KOPT-K1 (cell line): ENCODE data around the gene ADCY6.
"Not testable (repeated sequence)": the region's sequence is repeated elsewhere in the genome, so short reads cannot be mapped to it uniquely, and the experiment has no call there.

ENCODE experiments used
- H3K27ac ChIP-seq: fragments of 200-600 bp; sonication (generic); 2 replicates; pipeline ENCODE4 v1.5.1; 2016; ENCODE audit warnings: antibody characterized with exemption, mild to moderate bottlenecking, low read depth, low read length; ENCODE audit not compliant: poor library complexity, severe bottlenecking
- H3K36me3 ChIP-seq: fragments of 200-600 bp; sonication (generic); 2 replicates; pipeline ENCODE4 v1.5.1; 2017; ENCODE audit warnings: antibody characterized with exemption, mild to moderate bottlenecking, low read length, moderate library complexity; ENCODE audit not compliant: insufficient read depth
- H3K9me3 ChIP-seq: fragments of 200-600 bp; sonication (generic); 2 replicates; pipeline ENCODE4 v1.5.1; 2017; ENCODE audit warnings: antibody characterized with exemption, low read length, mild to moderate bottlenecking; ENCODE audit not compliant: insufficient read depth, poor library complexity, severe bottlenecking

The ADCY6 gene

GRCh38 chr12:48765753-48766162 is 23.1 kb downstream of the ADCY6 start:
- Histone ChIP-seq H3K9me3 (no peaks in the 10 kb centered on the region), H3K27ac (no peak overlapping the region)

GRCh38 chr12:48764521-48764920 is 24.4 kb downstream of the ADCY6 start:
- no peaks in the 10 kb centered on the region for H3K36me3 ChIP-seq
- no peak overlapping the region for H3K27ac ChIP-seq
- H3K9me3 ChIP-seq = no peaks in the 10 kb centered on the region

More at GRCh38 chr12:48765753-48766162, 23.1 kb downstream of the ADCY6 start:
- no peaks in the 10 kb centered on the region for H3K36me3 ChIP-seq

DNA sequence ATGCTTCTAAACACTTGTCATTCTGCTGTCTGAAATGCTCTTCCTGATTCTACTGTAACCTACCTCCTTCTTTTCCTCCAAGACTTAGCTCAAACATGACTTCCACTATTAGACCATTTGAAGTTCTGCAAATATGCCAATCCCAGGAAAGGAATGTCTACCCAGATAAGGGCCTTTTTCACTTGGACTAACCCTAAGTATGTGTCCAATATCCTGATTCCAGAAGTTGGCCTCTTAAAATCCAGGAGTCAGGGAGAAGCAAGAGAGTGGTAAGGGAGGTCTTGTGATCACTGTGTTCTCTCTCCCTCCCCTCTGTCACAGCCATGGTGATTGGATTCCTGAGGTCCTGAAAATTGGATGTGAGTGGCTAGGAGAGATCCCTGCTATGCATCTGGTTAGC is 30.2 kb downstream of the ADCY6 start:
- H3K36me3 ChIP-seq = no peaks in the 10 kb centered on the region
- H3K27ac ChIP-seq = no peak overlapping the region
- H3K9me3 ChIP-seq = no peaks in the 10 kb centered on the region

DNA sequence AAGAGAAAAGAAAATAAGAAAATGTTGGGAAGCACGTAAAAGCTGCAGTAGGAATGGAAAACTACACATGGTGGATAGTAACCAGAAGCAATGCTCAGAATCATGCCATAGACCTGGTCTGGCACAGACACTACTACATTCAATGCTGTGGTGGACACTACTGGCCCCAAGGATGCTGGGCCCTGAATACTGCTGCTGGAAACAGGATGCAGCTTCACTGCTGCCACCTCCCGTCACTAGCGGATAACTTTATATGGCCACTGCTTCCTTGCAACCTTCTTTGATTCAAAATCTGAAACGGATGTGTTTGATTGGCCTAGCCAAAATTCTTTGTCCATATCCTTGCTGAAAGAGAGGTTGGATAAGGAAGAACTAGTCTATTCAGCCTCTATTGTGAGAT is 30.7 kb downstream of the ADCY6 start:
- H3K9me3 ChIP-seq = no peaks in the 10 kb centered on the region
- no peaks in the 10 kb centered on the region for H3K36me3 ChIP-seq
- H3K27ac ChIP-seq = no peak overlapping the region

GRCh38 chr12:48750769-48751356 is 38.0 kb downstream of the ADCY6 start:
- Histone ChIP-seq H3K36me3 (no peaks in the 10 kb centered on the region), H3K9me3 (no peaks in the 10 kb centered on the region), H3K27ac (no peak overlapping the region)

DNA sequence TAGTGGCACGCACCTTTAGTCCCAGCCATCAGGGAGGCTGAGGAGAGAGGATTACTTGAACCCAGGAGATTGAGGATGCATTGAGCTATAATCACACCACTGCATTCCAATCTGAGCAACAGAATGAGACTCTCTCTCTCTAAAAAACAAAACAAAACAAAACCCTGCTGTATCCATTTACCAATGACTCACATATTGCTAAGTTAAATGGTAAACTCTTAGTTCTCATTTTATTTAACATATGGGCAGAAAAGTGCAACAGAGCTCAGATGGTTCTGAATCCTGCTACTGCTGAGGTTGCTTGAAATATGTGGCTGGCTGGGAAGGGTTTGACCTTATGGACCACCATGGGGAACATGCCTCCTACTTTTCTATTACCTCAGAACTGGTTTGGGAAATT is 38.7 kb downstream of the ADCY6 start:
- H3K9me3 ChIP-seq = no peaks in the 10 kb centered on the region
- H3K36me3 ChIP-seq = no peaks in the 10 kb centered on the region
- no peak overlapping the region for H3K27ac ChIP-seq

DNA sequence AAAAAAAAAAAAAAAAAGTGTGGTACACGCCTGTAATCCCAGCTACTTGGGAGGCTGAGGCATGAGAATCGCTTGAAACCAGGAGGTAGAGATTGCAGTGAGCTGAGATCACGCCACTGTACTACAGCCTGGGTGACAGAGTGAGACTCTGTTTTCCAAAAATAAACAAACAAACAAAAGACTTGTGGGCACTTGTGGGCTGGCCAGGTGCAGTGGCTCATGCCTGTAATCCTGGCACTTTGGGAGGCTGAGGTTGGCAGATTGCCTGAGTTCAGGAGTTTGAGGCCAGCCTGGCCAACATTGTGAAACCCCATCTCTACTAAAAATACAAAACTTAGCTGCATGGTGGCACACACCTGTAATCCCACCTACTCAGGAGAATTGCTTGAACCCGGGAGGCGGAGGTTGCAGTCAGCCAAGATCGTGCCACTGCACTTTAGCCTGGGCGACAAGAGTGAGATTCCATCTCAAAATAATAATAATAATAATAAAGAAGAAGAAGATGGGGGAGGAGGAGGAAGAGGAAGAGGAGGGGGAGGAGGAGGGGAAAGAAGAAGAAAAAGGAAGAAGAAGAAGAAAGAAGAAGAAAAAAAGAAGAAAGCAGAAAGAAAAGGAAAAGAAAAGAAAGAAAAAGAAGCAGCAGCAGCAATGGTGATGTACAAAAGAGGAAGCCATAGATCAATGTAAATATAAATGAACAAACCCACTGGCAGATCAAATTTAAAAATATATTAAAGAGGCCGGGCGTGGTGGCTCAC is 44.5 kb downstream of the ADCY6 start:
- H3K9me3 ChIP-seq = no peaks in the 10 kb centered on the region
- H3K36me3 ChIP-seq = no peaks in the 10 kb centered on the region
- no peak overlapping the region for H3K27ac ChIP-seq

GRCh38 chr12:48739618-48740269 is 49.1 kb downstream of the ADCY6 start:
- Histone ChIP-seq H3K9me3 (no peaks in the 10 kb centered on the region), H3K36me3 (no peaks in the 10 kb centered on the region), H3K27ac (no peak overlapping the region)

DNA sequence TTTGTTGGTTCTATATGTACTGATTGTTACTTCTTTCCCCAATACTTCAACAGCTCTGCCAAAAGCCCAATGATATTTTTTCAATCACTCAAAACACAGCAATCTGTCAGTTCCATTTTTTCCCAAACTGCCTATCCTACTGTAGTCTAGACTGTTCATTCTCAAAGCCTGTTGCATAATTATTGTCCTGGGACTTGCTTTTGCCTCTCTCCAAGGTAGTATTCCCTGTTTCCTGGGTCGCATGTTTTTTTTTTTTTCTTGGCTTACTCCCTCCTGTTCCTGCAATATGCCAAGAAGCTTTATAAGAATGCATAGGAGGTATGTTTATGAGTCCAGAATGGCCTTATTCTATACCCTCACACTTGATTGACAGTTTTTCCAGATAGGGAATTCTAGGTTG is 52.4 kb downstream of the ADCY6 start:
- Histone ChIP-seq H3K9me3 (no peaks in the 10 kb centered on the region), H3K27ac (no peak overlapping the region), H3K36me3 (no peaks in the 10 kb centered on the region)

GRCh38 chr12:48728807-48729206 is 60.1 kb downstream of the ADCY6 start:
- Histone ChIP-seq H3K36me3 (no peaks in the 10 kb centered on the region), H3K9me3 (no peaks in the 10 kb centered on the region), H3K27ac (no peak overlapping the region)

GRCh38 chr12:48720737-48721136 is 68.2 kb downstream of the ADCY6 start:
- H3K9me3 ChIP-seq = peaks cover 20% of the 10 kb centered on the region
- H3K36me3 ChIP-seq, H3K27ac ChIP-seq: not testable (repeated sequence)

- peaks cover 20% of the 10 kb centered on the region for H3K9me3 ChIP-seq
- not testable (repeated sequence) for H3K36me3 ChIP-seq, H3K27ac ChIP-seq
These were observed 68.7 kb downstream of the ADCY6 start for GRCh38 chr12:48720171-48720570.

- not testable (repeated sequence) for H3K27ac ChIP-seq
- peaks cover 20% of the 10 kb centered on the region for H3K9me3 ChIP-seq
These were observed 69.9 kb downstream of the ADCY6 start for GRCh38 chr12:48719002-48719401.

GRCh38 chr12:48717252-48717695 is 71.6 kb downstream of the ADCY6 start:
- Histone ChIP-seq H3K36me3 (peaks cover 30% of the 10 kb centered on the region), H3K27ac (peak overlapping the region; percentile 87), H3K9me3 (peaks cover 19% of the 10 kb centered on the region)

More at GRCh38 chr12:48719002-48719401, 69.9 kb downstream of the ADCY6 start:
- peaks cover 13% of the 10 kb centered on the region for H3K36me3 ChIP-seq

DNA sequence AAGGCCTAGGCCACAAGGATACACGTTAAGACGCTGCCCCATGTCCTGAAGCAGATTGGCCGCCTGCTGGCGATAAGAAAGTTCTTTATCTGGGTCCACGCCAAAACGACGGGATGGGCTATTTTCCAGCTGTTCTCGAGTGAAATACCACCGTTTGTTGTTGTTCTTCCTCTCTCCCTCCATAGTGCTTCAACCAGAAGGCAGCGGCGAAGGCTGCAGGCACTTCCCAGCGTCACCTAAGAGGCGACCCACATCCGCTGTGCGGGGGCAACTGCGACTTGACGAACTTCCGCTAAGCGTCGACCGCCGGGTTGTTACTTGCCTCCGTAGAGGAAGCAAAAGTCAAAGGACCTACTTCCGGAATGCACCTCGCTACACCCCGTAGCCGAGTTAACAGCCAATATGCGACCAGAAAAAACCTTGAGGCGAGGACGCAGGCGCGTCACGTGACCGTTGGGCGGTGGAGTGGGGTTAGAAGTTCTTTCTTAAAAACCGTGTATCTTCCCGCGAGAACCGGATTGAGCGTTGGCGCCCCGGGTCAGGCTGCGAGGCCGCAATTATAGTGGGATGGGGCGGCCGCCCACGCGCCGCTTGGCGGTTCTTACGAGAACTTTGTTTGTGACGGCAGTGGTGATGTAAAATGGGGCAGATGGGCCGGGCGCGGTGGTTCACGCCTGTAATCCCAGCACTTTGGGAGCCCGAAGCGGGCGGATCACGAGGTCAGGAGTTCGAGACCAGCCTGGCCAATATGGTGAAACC is 72.2 kb downstream of the ADCY6 start, which contains the start of gene CCNT1:
CCNT1 (minus strand) TSS at position 215 of the 759 bp plus-strand sequence; CDS start at position 183, 32 bp downstream.
- H3K9me3 ChIP-seq = peaks cover 16% of the 10 kb centered on the region
- peaks cover 36% of the 10 kb centered on the region for H3K36me3 ChIP-seq
- peak within 1 kb of the TSS; percentile 87 for H3K27ac ChIP-seq
